NCI-H2029 (cell line): ENCODE measurements around the gene NCOA1.

Experiments used
- DNase-seq: peaks from one replicate; lab custom pipeline; 2025; lab: John Stamatoyannopoulos, UW

The NCOA1 gene

DNA sequence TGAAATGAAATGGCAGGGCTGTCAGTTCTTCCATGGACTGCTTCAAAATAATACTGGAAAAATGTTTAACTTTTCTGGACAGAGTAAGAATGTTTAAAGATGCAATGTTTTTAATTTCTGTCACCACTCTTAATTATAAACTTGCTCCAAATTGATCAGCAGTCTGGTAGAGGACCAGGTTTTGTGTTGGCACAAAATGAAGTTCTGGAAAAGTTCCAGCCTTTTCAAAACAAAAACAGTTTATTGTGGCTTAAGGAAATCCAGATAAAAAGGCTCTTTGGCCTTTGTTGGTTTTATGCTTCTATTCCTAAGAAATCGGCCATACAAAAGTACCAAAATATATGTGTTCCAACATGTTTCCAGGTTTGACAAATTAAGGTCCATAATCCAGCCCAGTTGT, 253.3 kb downstream of the NCOA1 start:
- no peak for DNase-seq

- DNase-seq, result no peak
Observed at GRCh38 chr2:24745825-24746224, 254.8 kb downstream of the NCOA1 start.

DNA sequence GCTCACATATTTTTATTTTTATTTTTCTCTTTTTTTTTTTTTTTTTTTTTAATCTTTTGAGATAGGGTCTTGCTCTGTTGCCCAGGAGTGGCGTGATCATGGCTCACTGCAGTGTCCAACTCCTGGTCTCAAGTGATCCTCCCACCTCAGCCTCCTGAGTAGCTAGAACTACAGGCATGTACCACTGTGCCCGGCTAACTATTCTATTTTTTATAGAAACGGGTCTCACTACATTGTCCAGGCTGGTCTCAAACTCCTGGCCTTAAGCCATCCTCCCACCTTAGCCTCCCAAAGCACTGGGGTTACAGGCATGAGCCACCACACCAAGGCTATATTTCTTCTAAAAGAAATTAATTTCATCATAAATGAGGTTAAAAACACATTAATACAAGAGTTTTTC, 256.2 kb downstream of the NCOA1 start:
- DNase-seq, result no peak

DNA sequence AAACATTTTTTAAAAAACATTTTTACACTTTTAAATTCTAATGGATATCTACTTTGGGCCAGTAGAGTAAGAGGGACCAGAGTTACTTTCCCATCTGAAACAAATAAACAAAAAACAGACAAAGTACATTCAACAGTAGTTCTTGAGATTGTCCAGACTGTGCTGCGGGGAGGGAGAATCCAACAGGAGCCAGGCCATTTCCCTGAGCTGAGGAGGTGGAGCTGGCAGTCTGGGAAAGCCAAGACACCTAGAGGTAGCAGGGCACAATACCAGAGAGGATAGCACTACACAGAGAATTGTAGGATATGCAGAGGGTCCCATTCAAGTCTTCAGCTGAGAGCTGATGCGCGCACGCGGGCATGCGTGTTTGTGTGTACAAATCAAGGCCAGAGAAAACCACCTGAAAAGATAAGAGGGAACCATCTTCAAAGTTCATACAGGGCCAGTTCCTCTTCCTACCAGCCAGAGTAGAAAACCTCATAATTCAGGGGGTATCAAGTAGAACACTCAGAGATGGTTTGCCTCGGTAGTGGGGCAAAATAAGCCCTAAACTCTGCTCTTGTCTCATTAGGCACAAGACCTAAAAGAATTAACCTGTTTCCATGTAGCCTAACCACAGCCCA, 258.1 kb downstream of the NCOA1 start:
- no peak for DNase-seq

GRCh38 chr2:24754985-24755705, 264.1 kb downstream of the NCOA1 start:
- DNase-seq, result peak; percentile 14

DNA sequence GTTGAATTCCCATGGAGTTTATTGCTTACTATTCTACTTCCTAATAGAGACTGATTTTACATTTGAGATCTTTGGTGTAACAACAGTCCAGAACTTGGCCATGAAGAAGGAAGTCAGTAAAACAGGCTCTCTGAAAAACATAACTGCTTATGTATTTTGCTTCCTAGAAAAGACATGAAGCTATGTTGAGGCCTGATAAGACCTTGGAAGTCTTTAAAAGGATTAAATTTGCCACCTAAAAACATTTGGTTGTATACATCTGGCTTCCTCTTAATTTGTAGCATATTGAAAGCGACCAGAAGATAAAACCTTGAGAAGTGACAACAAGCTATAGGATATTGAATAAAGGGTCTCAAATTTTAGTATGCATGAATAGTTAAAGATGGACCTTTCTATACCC, 265.7 kb downstream of the NCOA1 start:
- DNase-seq, result no peak

DNA sequence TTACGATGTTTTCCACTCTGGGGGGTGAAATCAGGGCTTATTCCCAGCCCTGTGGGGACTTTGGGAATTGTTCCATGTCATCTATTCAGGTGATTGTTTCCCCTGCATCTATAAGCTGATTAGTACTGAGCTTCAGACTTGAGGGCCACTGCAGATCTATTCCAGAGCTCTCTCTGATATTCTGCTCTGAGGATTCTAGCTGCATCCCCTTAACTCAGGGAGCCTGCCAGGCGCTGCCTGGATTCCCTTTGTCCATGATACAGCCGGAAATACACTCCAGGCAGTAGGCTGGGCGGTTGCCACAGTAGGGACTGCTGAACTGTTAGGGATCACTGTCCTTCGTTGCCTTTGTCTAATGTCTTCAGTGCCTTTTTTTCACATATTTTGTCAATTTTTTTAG, 270.8 kb downstream of the NCOA1 start:
- DNase-seq, result no peak

- no peak for DNase-seq
Observed at GRCh38 chr2:24762518-24762917, 271.5 kb downstream of the NCOA1 start.

- no peak for DNase-seq
Observed at GRCh38 chr2:24763843-24764242, 272.8 kb downstream of the NCOA1 start.

GRCh38 chr2:24766609-24767008, 275.6 kb downstream of the NCOA1 start:
- no peak for DNase-seq

DNA sequence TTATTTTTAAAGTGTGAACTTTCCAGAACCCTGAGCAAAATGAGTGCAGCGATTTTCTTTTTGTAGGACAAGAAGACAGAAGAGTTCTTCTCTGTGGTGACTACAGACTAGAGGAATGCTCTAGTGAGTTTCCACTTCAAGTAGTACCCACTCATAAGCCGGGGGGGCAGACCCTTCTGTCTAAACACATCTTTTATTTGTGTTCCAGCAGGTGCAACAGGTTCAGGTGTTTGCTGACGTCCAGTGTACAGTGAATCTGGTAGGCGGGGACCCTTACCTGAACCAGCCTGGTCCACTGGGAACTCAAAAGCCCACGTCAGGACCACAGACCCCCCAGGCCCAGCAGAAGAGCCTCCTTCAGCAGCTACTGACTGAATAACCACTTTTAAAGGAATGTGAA, 277.0 kb downstream of the NCOA1 start:
- DNase-seq, result peak; percentile 10

- no peak for DNase-seq
Observed at GRCh38 chr2:24768601-24769000, 277.5 kb downstream of the NCOA1 start.

DNA sequence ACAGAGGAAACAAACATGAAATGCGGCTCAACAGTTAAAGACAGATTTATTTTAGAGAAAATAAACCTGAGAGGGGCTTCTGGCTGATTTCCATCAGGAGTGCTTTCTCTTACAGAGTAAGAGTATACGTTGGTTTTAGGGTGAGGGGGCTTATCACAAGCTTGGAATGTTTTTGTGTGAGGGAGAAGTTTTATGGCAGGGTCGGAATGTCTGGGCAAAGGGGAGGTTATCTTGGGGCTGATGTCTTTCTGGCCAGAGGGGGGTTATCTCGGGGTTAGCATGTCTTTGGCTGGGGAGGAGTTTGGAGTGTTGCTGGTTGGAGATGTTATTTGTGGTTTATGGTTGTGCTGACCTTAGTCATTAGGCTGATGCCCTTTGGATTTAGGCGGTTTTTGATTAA, 280.0 kb downstream of the NCOA1 start:
- DNase-seq, result no peak

GRCh38 chr2:24771764-24772586, 280.9 kb downstream of the NCOA1 start:
- DNase-seq, result no peak

- no peak for DNase-seq
Observed at GRCh38 chr2:24774373-24774772, 283.3 kb downstream of the NCOA1 start.

DNA sequence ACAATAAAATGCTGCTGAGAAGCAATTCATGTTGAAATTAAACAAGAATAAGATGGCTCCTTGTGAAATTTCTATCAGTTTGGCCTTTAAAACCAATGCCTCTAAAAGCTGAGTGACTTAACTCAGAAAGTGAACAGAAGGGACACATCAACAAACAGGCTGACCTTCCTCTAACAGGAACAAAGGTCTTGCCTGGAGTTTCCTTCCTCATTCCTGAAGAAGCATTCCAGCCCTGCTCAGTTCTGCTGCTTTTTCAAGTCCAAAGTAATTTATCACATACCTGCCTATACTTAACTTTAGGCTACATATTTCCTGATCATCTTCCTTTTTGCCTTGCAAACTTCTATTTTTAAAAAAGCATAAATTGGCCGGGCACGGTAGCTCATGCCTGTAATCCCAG, 288.1 kb downstream of the NCOA1 start:
- DNase-seq, result no peak

DNA sequence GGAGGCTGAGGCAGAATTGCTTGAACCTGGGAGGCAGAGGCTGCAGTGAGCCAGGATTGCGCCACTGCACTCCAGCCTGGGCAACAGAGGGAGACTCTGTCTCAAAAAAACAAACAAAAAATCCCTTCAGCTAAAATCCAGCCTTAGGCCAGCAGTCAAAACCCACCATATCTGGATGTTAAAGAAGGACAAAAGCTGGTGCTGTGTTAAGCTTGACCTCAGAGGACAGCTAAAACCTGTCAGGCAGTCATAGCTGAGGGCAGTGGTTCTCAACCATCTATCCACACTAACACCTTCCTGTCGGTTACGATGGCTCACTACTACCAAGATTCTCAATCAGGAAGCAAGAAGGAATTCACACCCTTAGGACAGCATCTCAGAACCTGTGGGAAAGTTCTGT, 292.6 kb downstream of the NCOA1 start:
- no peak for DNase-seq

DNA sequence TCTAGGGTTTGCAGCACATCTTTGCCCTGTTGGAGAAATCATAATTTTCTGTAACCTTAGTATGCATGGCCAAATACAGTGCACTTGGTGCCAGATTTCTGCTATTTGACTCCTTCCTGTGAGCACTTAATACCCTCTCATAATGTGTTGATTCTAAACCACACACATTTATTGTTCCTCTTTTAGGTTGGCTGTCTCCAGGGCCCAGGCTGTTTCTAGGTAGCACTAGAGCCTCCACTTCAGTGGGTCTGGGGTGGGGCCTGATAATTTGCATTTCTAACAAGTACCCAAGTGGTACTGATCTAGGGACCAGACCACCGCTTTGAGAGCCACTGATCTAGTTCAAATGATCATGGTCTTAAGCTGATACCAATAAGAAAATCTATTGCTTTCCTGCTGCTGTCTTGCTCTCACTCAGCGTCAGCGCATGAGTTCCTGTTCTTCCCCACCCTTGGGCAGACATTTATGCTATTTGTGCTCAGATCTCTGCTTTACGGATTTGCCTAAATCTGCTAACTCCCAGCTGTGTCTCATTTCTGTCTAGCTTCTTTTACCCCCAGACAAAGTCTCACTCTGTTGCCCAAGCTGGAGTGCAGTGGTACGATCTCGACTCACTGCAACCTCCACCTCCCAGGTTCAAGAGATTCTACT, 294.7 kb downstream of the NCOA1 start:
- DNase-seq, result peak; percentile 85

GRCh38 chr2:24787532-24787931, 296.5 kb downstream of the NCOA1 start:
- no peak for DNase-seq

DNA sequence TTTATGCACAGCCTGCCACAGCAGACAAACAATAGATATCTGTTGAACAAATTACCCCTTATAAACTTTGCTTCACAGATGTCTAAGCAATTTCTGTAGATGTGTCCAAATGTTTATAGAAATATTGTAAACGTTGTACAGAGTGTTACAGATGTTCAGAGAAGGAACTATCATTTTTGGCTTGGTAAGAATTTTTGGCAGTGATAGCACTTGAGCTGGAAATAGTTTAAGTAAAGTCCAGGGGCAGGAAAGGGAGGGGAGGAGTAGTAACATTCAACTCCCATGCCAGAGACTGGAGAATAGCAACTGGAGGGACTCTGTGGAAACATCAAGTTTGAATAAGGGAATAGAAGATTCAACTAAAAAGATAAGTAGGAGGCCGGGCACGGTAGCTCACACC, 297.8 kb downstream of the NCOA1 start:
- no peak for DNase-seq

- no peak for DNase-seq
Observed at GRCh38 chr2:24791452-24791851, 300.4 kb downstream of the NCOA1 start.

DNA sequence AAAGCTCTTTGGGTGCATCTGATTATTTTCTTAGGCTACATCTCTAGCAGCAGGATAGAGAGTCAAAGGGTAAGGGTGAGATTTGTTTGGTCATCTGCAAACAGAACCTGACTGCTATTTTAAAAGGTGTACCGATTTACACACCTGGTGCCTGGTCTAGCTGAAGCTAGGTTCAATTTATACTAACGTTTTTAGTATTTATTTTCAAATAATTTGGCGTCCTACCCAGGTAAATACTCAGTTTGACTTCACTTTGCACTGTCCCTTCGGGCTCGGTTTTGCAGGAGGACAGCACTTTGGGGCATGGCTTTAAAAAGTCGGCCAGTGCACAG, 301.5 kb downstream of the NCOA1 start:
- DNase-seq, result no peak
